GM18507 (cell line): ENCODE data around the gene PPM1L.

Experiments used
- DNase-seq: peaks from one replicate; pipeline ENCODE4 v3.0.0; 2011; ENCODE audit warnings: low read depth; ENCODE audit not compliant: insufficient read length; ENCODE audit errors: extremely low spot score
- FAIRE-seq: peaks from 2 replicates; lab custom pipeline; 2011; peaks lifted over from hg19 to GRCh38; lab: Jason Lieb, UNC

Gene PPM1L

DNA sequence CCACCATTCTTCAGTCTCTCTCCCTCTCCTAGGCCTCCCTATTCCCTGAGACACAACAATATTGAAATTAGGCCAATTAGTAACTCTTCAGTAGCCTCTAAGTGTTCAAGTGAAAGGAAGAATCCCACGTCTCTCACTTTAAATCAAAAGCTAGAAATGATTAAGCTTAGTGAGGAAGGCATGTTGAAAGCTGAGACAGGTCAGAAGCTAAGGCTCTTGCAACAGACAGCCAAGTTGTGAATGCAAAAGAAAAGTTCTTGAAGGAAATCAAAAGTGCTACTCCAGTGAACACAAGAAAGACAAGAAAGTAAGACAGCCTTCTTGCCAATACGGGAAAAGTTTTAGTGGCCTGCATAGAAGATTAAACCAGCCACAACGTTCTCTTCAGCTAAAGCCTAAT lies 41.3 kb downstream of the PPM1L start:
- DNase-seq, result no peak
- no peak for FAIRE-seq

DNA sequence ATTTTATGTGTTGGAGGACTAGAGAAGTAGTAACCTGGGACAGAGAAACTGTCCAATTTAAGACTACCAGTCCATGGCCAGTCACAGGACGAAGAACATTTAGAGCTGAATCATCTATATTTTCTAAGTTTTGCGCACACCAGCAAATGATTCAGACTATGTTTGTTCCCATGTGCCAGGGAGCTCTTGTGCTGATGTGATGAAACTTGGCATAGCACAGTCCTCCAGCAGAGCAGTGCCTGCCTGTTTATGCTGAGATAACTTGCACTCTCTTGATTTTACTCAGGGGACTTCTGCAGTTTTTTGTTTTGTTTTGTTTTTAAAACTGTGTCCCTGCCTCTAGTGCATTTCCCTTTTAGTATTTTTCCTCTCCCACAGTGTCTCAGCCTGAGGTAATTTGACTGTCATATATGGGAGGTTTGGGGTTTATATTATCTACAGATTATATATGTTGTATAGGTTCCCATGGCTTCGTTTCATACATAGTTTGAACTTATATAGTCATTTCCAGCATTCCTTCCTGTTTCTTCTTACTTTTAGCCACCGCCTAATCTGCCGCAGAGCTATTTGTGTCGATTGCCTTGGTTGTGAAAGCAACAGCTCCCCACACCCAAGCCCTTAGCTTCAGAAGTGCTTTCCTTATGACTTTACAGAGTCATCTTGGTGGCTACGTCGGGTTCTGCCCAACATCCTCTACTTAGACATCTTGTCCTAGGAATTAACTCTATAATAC lies 45.5 kb downstream of the PPM1L start:
- DNase-seq, result no peak
- FAIRE-seq, result no peak

DNA sequence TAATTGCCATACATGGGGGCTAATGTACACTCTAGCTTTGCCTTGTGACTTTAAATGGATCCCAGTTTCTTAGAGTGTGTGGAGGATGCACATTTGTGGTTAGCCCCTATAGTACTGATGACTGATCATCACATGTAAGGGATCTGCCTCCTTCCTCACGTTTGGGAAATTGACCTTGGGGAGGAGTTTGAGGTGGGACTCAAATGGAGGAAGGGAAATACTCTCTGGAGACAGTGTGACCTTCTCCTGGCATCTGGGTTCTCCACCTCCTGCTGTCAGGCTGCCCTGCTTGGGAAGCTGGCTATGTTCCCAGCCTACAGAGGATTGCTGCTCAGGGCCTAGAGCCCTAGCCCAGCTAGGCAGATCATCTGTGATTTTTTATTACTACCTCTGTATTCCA lies 48.7 kb downstream of the PPM1L start:
- DNase-seq (no peak), FAIRE-seq (no peak)

DNA sequence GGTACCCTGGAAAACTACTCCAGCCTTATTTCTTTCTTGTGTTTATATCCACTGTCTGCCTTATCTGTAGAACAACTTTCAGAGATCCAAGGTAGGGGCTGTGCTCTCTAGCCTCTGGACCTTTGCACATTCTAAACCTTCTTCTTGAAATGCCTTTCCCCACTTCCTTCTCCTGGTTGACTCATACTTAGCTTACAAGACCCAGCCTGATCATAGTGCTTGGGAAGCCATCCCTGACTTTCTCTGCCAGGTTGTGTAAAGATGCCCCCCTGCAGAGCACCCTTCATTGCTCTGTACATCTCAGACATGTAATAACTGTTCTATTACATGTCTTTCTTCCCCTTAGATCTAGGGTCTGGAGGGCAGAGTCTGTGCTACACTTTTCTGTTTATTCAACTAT lies 50.1 kb downstream of the PPM1L start:
- FAIRE-seq (no peak), DNase-seq (no peak)

DNA sequence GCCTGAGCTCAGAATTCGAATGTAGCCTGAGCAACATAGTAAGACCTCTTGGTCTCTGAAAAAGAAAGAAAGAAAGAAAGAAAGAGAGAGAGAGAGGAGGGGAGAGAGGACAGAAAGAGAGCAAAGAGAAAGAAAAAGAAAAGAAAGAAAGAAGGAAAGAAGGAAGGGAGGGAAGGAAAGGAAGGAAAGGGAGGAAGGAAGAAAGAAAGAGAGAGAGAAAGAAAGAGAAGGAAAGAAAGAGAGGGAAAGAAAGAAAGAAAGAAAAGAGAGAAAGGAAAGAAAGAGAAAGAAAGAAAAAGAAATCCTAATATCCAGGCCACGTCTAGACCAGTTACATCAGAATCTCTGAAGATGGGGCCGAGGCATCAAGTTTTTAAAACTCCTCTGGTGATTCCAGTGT lies 50.7 kb downstream of the PPM1L start:
- FAIRE-seq, result no peak
- DNase-seq, result no peak

DNA sequence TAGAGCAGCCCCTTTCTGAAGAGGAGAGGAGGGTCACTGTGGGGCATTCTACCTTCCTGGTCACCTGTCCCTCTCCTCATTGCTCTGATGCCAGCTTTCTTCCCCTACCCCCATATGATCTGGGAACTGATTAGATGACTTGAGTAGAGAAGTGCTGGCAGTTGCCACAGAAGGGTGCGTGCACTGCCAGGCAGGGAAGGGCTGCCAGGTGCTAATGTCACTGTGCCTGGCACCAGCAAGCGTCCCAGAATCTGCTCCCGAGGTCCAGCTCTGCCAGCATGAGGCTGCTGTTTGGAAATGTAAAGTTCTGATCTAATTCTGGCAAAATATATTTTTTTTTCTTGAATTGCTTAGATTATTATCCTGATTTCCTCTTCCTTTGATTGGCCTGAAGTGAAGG lies 52.8 kb downstream of the PPM1L start:
- DNase-seq (no peak), FAIRE-seq (no peak)

DNA sequence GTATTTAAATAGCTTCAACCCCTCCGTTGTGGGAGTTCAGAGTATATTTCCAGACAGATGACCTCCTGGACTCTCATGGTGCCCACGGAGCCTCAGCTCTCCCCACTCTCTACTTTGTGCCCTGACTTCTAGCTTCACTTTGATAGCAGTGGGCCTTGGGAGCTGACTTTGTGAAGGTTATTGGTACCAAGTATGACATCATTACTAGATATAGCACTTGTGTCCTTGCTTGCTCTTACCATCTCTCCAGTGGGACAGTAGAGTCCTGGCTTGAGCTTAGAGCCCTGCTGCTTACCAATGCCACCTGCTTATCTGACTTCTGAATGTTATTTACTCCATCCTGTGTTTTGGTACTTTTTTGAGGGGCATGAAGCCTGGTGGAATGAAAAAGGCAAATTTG lies 53.4 kb downstream of the PPM1L start:
- FAIRE-seq (no peak), DNase-seq (no peak)

DNA sequence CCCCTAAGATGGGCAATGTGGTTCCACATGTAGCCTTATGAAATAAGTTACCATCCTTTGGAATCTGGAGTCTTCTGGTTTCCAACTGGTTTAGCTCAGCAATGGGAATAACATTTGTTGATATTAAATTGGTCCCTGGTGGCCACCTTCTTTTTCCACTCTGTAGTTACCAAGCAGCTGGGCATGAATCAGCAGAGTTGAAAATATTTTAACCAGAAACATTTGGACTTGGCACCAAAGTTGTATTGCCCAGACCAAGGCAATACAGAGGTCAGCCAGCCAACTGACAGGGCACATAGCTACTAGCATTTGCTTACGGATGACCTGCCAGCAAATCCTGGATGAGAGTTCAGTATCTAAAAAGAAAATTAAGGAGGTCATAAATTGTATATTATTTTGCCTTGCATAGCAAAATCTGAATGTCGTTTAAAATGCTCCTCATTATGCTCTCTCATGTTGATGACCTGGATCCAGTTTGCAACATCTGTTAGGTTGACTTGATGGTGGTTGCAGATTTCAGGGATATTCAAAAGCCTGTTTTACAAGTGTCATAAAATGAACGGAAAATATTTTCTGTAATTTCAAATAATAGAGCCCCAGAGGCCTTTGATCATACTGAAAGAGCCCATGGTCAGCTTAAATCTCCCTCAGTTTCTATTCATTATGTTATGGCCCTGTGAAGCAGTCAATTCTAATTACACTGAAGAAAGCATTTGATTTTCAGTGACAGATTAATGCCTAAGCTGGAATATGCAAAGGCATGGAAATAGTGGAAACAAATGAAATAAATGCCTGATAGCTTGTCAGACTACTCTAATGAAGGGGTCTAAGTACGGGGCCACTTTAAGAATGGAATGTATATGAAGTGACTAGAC lies 54.6 kb downstream of the PPM1L start:
- FAIRE-seq (no peak), DNase-seq (no peak)

DNA sequence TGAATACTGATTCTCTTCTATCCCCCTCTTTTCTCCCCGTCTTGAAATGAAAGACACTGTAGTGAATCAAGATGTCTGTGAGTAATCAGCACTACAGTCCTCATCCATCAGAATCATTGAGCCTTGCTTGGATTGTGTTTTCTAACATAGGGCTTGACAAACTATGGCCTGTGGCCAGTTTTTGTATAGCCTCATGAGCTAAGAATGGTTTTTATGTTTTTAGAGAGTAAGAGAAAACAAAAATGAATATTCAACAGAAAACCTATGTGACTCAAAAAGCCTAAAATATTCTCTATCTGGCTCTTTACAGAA lies 55.2 kb downstream of the PPM1L start:
- no peak for FAIRE-seq
- no peak for DNase-seq

DNA sequence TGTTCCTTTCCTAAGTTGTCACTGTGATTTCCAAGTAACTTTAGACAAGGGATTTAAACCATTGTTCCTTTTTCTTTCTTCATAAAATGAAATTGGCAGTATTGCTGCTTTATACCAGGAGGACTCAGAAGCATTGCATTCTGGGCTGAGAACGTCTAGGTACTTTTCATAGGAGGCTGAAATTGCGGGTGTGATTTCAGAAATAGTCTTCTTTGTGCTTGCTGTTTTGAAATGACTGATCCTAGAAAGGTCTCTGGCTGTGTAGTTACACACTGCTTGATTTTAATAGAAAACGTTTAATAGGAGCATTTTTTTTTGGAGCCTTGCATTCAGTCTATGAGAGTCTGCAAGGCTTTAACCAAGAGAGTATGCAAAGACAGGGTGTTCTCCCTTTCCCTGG lies 56.3 kb downstream of the PPM1L start:
- DNase-seq (no peak), FAIRE-seq (no peak)

DNA sequence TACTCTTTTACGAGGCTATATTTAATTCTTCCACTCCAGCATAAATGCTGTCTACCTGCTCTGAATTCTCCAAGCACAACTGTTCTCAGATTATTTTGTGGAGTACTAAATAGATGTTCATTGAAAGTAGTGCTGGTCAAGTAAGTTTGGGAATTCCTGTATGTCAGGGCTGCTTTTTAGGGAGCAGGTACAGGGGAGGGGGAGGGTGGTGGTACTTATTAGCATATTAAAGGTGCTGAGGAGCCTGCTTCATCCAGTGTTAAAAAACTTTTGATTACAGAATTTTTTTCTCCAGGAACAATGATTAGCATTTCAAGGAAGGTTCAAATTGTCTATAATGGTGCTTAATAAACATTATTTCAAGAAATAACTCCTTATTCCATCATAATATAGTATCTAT lies 59.2 kb downstream of the PPM1L start:
- FAIRE-seq (no peak), DNase-seq (no peak)

DNA sequence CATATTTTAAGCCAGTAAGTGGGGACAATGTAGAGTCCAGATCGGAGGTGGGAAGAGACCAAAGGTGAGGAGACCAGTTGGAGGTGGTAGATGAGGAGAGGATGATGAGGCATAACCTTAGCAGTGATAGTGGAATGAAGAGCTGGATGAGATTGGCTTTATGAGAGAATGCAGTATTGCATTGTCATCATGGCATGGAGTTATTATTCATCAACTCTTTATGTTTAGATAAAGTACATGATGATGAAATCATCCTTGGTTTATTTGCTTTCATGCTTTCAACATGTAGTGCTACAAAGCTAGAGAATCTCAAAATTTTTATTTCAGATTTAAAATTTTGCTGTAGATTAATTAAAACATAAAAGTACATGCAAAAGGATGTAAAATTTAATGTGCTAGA lies 64.0 kb downstream of the PPM1L start:
- no peak for FAIRE-seq

DNA sequence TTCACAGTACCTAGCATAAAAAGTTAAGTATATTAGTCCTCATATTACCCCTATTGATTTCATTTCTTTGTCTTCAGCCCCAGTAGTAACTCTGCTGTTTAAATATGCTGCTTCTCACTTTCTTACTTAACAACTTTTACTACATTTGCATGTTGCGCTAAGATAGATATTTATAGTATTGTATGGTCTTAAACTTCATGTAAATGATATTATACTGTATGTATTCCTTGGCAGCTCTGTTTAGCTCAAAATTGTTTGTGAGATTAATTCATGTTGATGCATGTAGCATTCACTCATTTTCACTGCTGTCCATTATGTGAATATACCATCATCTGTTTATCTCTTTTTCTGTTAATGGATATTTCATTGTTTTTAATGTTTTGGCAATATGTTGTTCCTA lies 64.4 kb downstream of the PPM1L start:
- DNase-seq (no peak), FAIRE-seq (no peak)

More for the DNA sequence above, 64.0 kb downstream of the PPM1L start:
- no peak for DNase-seq

DNA sequence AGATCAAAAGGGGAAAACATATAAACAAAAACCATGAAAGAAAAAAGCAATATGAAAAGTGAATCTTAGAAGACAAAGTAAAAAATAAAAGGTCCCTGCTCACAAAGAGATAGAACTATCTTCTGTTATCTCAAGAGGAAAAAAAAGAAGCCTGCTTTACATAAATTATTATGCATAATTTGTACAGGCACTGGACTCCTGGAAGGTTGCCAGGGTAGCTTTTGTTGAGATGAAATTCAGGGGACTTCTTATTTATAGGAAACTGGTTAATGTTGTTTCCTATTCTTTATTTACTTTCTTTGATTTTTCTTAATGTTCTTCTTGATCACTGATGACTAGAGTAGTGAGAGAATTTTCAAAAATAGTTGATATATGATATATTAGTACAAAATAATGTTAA lies 66.9 kb downstream of the PPM1L start:
- DNase-seq, result no peak

DNA sequence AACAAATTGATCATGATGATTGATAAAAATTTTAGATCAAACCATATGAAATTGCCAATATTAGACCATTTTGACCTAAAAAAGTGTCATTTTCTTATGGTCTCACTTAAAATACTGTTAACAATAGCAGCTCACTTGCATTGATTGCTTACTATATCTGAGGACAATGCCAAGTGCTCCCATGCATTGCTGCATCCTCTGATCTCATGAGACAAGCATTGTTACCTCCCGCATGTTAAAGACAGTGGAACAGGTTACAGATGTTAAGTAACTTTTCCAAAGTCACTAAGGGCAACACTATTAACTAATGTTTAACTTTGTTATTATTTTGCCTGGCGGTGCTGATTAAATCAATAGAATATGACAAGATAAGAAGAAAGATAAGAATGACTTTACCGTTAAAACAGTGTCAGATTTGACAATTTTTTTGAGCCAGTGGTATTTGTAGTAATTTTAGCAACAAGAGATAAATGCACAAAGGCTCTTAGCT lies 69.3 kb downstream of the PPM1L start:
- FAIRE-seq (no peak), DNase-seq (no peak)

More for the DNA sequence above, 66.9 kb downstream of the PPM1L start:
- FAIRE-seq, result no peak

DNA sequence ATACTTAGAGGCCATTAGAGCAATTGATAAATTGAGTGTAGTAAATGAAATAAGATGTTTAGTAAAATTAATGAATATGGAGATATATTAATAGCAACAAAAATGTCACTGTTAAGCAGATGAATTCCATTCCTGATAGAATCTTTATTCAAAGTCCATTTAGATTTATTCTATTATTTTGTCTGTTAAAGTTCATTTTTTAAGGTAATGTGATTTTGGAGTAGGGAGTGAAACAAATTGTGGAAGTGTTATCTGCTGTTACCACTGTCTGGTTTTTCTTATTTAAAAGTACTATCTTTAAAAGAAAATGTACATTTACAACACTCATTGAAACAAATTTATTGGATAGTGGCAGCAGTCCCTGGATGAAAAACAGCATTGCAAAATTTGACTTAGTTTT lies 70.4 kb downstream of the PPM1L start:
- FAIRE-seq (no peak), DNase-seq (no peak)

DNA sequence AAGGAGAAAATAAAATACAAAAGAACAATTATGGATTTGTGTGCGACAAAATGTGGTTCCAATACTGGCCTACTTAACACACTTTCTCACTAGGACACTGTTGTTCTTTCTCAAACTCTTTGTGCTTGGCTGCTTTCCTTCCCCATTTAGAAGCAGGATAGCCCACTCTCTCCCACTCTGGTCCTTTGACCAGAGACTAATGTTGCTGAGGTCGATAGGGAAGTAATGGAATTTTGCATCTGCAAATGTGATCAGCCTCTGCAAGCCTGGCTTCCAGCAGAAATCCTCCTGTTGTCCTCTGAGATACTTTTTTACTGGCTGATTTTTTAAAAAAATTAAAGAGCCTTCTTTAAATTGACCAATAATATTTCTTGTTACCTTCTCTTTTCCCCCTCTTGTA lies 71.0 kb downstream of the PPM1L start:
- no peak for FAIRE-seq
- no peak for DNase-seq

DNA sequence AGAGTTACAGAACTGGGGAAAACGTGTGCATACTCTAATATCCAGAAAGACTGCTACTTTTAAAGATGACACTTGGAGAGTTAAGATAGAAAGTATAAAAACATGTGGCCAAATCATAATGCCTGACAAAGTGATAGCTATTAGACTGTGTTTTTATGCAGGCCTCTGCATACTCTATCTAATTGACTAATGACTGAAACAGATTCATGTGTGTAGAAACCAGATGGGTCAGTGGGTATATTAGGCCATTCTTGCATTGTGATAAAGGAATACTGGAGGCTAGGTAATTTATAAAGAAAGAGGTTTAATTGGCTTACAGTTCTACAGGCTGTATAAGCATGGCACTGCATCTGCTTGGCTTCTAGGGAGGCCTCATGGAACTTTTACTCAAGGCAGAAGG lies 71.5 kb downstream of the PPM1L start:
- DNase-seq, result no peak
- FAIRE-seq, result no peak

DNA sequence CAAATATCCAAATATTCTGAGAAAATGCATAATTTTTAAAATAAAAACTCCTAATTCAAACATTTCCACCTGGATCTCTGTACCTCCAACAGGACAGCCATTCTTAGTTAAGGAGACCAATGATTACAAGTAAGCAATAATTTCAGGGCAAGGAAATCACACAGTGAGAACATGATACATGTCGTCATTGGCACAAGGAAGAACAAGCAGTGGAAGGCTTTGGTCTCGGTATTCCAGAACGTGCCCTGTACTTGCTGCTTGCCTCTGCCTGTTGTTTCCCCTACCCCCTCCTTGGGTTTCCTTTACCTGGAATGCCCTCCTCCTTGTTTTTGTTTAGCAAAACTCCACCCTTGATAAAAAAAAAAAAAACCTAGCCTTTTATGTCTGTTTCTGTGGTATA lies 72.8 kb downstream of the PPM1L start:
- DNase-seq (no peak), FAIRE-seq (no peak)

DNA sequence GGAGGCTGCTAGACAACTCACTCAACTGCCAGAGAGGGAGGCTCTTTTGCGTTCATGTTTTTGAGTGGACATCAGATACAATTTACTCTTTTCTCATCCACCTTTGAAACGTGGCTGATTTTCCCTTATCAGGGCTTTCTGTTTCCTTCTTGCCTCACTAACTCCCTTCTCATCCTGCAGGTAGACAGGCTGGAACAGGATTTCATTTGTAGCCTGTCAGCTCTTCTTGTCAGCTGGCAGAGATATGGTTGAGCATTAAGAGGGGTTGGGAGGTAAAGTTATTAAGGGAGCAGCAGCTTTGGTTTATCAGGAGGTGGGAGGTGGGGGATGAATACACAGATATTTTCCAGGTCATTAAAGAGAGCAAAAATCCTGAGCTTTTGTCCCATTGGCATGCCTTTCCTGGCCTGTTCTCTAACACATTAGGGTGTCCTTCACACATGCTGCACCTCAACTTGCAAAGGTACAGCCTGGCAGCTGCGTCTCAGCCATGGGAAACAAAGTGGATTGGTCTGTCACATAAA lies 73.5 kb downstream of the PPM1L start:
- FAIRE-seq (no peak), DNase-seq (no peak)

DNA sequence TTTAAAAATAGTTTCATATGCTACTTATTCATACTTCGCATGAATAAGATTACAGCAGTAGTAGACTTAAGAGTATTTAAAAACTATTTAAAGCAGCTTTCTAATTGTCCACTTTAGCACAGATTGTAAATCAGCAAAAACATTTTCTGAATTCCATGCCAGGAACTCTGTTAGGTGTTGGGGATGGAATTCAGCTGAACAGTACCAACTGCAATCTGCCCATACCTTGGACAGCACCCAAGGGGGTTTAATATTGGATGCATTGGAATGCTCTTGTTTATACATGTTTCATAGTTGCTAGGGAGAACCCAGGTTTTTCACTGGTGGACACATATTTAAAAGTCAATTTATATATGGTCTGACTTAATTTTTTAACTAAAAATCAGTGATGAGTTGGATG lies 74.8 kb downstream of the PPM1L start:
- no peak for DNase-seq
- FAIRE-seq, result no peak
